Kidney (tissue), 14 donors: ENCODE data around the gene MAU2. TPM values are rescaled to one million over a fixed set of nuclear protein-coding genes. Genes with fewer than 3 reads are reported as not detected.
"Not testable (repeated sequence)": the region's sequence is repeated elsewhere in the genome, so short reads cannot be mapped to it uniquely, and the experiment has no call there.

Experiments
- DNase-seq, 5 donors: peaks; one replicate each; pipeline ENCODE4 v3.0.0-alpha.2; 2013 to 2020
- FAIRE-seq: peaks from 2 replicates; lab custom pipeline; 2012; peaks lifted over from hg19 to GRCh38; lab: Jason Lieb, UNC
- H3K27ac ChIP-seq, 2 donors: one replicate each; pipeline ENCODE4 v1.7.0; 2013; ENCODE audit warnings: low read depth in 2 of 2, low read length in 2 of 2, inconsistent platforms in 1 of 2
- H3K27me3 ChIP-seq: one replicate; pipeline ENCODE4 v1.7.1; 2013; ENCODE audit warnings: low read length, inconsistent platforms; ENCODE audit not compliant: control insufficient read depth, insufficient read depth
- H3K36me3 ChIP-seq, 3 donors: one replicate each; pipeline versions ENCODE4 v1.7.0 to v1.7.1; 2013; ENCODE audit warnings: low read length in 3 of 3, control low read depth in 1 of 3, inconsistent platforms in 1 of 3; ENCODE audit not compliant: insufficient read depth in 3 of 3, control insufficient read depth in 2 of 3
- H3K4me1 ChIP-seq, 3 donors: one replicate each; pipeline versions ENCODE4 v1.7.0 to v1.7.1; 2013; ENCODE audit warnings: low read length in 3 of 3, inconsistent platforms in 1 of 3, low read depth in 1 of 3; ENCODE audit not compliant: control insufficient read depth in 2 of 3, insufficient read depth in 2 of 3
- H3K4me3 ChIP-seq, 3 donors: one replicate each; pipeline versions ENCODE4 v1.7.0 to v1.8.1; 2013; ENCODE audit warnings: low read length in 3 of 3, control low read depth in 1 of 3, inconsistent platforms in 1 of 3
- H3K9ac ChIP-seq, 3 donors: one replicate each; pipeline versions ENCODE4 v1.7.0 to v1.7.1; 2013; ENCODE audit warnings: low read length in 3 of 3, control low read depth in 1 of 3, inconsistent platforms in 1 of 3
- H3K9me3 ChIP-seq, 3 donors: one replicate each; pipeline versions ENCODE4 v1.7.0 to v1.7.1; 2013; ENCODE audit warnings: low read length in 3 of 3, control low read depth in 1 of 3, inconsistent platforms in 1 of 3; ENCODE audit not compliant: control insufficient read depth in 2 of 3, insufficient read depth in 1 of 3
- intact Hi-C: fragments of 100-400 bp; cut with DNase I; formaldehyde crosslinking; loops from one replicate; pipeline ENCODE4 v1.11.1; 2022
- polyA plus RNA-seq: library from polyadenylated mRNA; stranded (reverse); fragments of 350-450 nt; fragmentation: Illumina TruSeq; extraction: RNeasy Lipid Tissue Mini Kit (QIAGEN cat#74804); gene quantifications from one replicate; pipeline ENCODE4 v1.2.3, GENCODE V29; 2014; ENCODE audit warnings: low read depth, low replicate concordance; ENCODE audit not compliant: insufficient read depth
- total RNA-seq: library from RNA; stranded (reverse); fragmentation: NEBNext Ultra II Directional; extraction: Animal tissue kit (Norgen Biotek cat#: 25700); gene quantifications from one replicate; pipeline ENCODE4 v1.2.1, GENCODE V29; 2021
- TF ChIP-seq, protein P1 (sequence below): IDR thresholded peaks from 3 replicates; pipeline ENCODE4 v1.5.1; 2012; ENCODE audit warnings: mild to moderate bottlenecking, moderate library complexity, borderline replicate concordance; ENCODE audit not compliant: insufficient read depth; ENCODE audit errors: extremely low read depth
- donor health status: control.
- donor health status: control.
- donor health status: control.
- donor health status: control.
- donor health status: control.
- donor health status: DM: yes; HTN: yes; CAD: no.
- donor health status: Normal renal cell carcinoma (clear cell type).

Gene MAU2
- total and polyA plus RNA-seq, 2 donors from 2014 or later, result 12.3 to 69.8 TPM

DNA sequence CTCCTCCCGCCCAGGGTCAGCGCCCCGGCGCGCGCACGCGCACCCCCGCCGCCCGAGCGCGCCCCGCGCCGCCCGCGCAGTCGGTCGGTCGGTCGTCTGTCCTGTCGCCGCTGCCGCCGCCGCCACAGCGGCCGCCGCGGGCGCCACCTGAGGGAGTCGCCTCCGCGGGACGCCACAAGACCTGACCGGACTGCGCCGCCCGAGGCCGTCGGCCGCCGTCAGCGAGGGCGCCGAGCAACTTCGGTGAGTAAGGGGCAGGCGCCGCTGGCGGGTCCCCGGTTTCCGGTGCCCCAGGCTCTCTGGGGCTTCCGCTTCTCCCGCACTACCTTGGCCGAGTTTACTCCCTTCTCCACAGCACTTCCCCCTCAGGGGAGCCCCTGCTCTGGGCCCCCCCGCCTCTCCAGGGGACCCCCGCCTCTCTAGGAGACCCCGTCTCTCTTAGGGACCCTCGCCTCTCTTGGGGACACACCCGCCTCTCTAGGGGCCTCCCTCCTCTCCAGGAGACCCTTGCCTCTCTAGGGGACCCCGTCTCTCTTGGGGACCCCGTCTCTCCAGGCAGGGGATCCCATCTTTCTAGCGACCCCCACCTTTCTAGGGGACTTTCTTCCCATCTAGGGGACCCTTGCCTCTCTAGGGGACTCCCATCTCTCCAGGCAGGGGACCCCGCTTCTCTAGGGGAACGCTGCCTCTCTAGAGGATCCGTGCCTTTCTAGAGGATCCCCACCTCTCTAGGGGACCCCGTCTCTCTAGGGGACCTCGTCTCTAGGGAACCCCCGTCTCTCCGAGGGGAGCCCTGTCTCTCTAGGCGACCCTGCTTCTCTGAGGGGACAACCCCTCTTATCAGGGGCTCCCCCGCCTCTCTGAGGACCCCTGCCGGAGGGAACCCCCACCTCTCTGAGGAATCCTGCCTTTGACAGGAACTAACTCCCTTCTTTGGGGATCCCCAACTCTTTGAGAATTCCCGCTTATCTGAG lies 65.6 kb downstream of the MAU2 start:
- Histone ChIP-seq H3K9ac (peak overlapping the region; percentile 18 to 91 (median 76)), H3K27me3 (no peaks in the 10 kb centered on the region), H3K27ac (peak overlapping the region; percentile 18 to 48), H3K36me3 (no peaks in the 10 kb centered on the region), H3K4me3 (peak overlapping the region; percentile 57 to 81 (median 77)), H3K9me3 (no peaks in the 10 kb centered on the region), H3K4me1 (peaks cover 5 to 29% (median 25%) of the 10 kb centered on the region in 3 donors)
- TF ChIP-seq, protein P1, sequence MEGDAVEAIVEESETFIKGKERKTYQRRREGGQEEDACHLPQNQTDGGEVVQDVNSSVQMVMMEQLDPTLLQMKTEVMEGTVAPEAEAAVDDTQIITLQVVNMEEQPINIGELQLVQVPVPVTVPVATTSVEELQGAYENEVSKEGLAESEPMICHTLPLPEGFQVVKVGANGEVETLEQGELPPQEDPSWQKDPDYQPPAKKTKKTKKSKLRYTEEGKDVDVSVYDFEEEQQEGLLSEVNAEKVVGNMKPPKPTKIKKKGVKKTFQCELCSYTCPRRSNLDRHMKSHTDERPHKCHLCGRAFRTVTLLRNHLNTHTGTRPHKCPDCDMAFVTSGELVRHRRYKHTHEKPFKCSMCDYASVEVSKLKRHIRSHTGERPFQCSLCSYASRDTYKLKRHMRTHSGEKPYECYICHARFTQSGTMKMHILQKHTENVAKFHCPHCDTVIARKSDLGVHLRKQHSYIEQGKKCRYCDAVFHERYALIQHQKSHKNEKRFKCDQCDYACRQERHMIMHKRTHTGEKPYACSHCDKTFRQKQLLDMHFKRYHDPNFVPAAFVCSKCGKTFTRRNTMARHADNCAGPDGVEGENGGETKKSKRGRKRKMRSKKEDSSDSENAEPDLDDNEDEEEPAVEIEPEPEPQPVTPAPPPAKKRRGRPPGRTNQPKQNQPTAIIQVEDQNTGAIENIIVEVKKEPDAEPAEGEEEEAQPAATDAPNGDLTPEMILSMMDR, result no peak
- no peak for FAIRE-seq
- intact Hi-C loops, result no loop called here
- peak in 3 of 5 donors; percentile 80 to 91 (median 86) for DNase-seq

DNA sequence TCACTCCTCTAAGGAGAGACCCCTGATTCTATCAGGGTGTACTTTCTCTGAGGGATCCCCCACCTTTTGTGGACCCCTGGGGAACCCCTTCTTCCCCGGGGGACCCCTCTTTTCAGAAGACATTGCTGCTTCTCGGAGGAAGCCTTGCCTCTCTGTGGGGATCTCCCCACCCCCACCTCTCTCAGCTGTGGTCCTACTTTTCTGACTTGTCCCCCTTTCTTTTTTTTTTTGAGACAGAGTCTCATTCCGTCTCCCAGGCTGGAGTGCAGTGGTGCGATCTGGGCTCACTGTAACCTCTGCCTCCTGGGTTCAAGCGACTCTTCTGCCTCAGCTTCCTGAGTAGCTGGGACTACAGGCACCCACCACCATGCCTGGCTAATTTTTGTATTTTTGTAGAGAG lies 66.5 kb downstream of the MAU2 start:
- no peaks in the 10 kb centered on the region for H3K9me3 ChIP-seq
- DNase-seq, result no peak
- FAIRE-seq, result no peak
- intact Hi-C loops, result no loop called here
- H3K4me3 ChIP-seq, result peak overlapping the region in 1 of 3 donors; percentile 81
- peak overlapping the region in 1 of 2 donors; percentile 48 for H3K27ac ChIP-seq
- peaks cover 5 to 29% (median 25%) of the 10 kb centered on the region in 3 donors for H3K4me1 ChIP-seq
- H3K36me3 ChIP-seq, result no peaks in the 10 kb centered on the region
- TF ChIP-seq, protein P1, result no peak
- no peaks in the 10 kb centered on the region for H3K27me3 ChIP-seq
- peak overlapping the region in 1 of 3 donors; percentile 91 for H3K9ac ChIP-seq

DNA sequence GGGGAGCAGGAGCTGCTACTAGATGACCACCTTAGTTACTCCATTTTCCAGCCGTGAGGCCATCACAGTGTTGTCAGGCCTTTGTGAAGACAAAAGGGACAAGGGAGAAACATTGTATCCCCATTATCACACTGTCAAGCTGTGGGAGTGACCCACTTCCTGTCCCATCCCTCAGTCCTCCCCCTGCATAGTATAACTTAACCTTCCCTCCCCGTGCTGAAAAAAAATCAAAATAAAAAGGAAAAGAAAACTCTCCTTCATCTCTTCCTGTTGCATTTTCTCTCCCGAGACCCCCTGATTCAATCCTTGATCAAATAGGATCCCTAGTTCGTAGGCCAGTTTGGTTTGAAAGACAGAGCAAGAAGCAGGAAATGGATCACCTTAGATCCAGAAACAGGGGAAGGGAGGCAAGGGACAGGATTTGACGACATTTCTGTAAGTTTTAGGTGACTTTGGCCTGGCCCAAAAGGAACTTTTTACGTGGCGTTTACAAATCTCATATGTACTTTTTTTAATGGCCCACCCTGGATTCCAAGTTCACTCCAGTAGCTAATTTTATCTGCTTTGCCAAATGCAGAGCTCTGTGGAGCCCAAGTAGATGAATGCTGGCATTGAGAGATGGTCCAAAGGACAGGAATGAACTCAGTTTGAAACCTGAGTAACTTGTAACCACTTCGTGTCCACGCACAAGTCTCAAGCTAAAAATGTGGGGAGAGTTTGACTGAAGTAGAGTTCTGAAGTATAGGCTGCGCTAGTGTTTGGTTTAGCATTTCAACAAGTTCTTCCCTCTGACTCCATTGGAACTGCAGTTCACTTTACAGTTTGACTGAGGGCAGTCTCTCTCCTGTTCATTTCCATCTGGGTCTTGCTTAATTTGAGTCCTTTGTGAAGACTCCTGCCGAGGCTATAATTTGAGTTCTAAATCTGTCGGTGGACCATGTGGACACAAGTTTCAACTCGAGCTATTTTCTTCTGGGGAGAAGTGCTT lies 68.2 kb downstream of the MAU2 start:
- TF ChIP-seq, protein P1, result no peak
- intact Hi-C loops, result no loop called here
- Histone ChIP-seq H3K4me3 (peak overlapping the region in 2 of 3 donors; percentile 22 to 33), H3K4me1 (peaks cover 5 to 29% (median 28%) of the 10 kb centered on the region in 3 donors), H3K9ac (no peak overlapping the region), H3K27ac (peak overlapping the region; percentile 1 to 34), H3K36me3 (no peaks in the 10 kb centered on the region), H3K9me3 (no peaks in the 10 kb centered on the region), H3K27me3 (no peaks in the 10 kb centered on the region)
- DNase-seq, result peak in 3 of 5 donors; percentile 5 to 66 (median 64)
- FAIRE-seq, result no peak

- intact Hi-C loops, H3K27me3 ChIP-seq, H3K27ac ChIP-seq, FAIRE-seq, H3K9me3 ChIP-seq, H3K36me3 ChIP-seq, H3K9ac ChIP-seq: not testable (repeated sequence)
- peak in 1 of 5 donors; percentile 41 for DNase-seq
- Histone ChIP-seq H3K4me1 (peaks cover 5 to 28% (median 27%) of the 10 kb centered on the region in 3 donors), H3K4me3 (peak overlapping the region in 1 of 3 donors; percentile 33)
Measured at GRCh38 chr19:19389683-19390082, 69.1 kb downstream of the MAU2 start.

DNA sequence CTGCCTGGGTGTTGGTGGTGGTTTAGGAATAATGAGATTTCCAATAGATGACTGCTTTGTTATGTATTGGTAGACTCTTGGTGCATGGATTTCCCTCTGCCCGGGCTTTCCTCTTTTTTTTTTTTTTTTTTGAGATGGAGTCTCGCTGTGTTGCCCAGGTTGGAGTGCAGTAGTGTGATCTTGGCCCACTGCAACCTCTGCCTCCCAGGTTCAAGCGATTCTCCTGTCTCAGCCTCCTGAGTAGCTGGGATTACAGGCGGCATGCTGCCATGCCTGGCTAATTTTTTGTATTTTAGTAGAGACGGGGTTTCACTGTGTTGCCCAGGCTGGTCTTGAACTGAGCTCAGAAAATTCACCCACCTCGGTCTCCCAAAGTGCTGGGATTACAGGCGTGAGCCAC lies 73.7 kb downstream of the MAU2 start:
- H3K9me3 ChIP-seq, H3K27me3 ChIP-seq, H3K9ac ChIP-seq, FAIRE-seq, intact Hi-C loops, DNase-seq, H3K36me3 ChIP-seq, H3K4me3 ChIP-seq, H3K27ac ChIP-seq: not testable (repeated sequence)
- peaks cover 0 to 15% (median 9%) of the 10 kb centered on the region in 3 donors for H3K4me1 ChIP-seq
